B cell (primary cell): ENCODE data around the gene SCARB2. TPM values are rescaled to one million over a fixed set of nuclear protein-coding genes. Genes with fewer than 3 reads are reported as not detected.

Experiments used
- ATAC-seq: fragments of 200-7000 bp; cut with Tn5 transposase; one replicate; pipeline ENCODE4 v1.10.0; 2021; ENCODE audit warnings: low read depth, mild to moderate bottlenecking, moderate number of reproducible peaks, moderate library complexity
- CTCF ChIA-PET: fragments of 350-600 bp; sonication (Branson Sonifier 250); formaldehyde crosslinking; loops from one replicate; lab custom pipeline; 2021; ENCODE audit warnings: antibody characterized with exemption, inconsistent platforms; lab: Charles Lee
- POLR2A ChIA-PET: fragments of 350-600 bp; sonication (Branson Sonifier 250); formaldehyde crosslinking; loops from one replicate; lab custom pipeline; 2021; ENCODE audit warnings: antibody characterized with exemption; lab: Charles Lee
- DNase-seq: peaks from one replicate; pipeline ENCODE4 v3.0.0; 2013
- H2AFZ ChIP-seq: 2 replicates; pipeline ENCODE4 v1.6.1; 2012; ENCODE audit warnings: mild to moderate bottlenecking, low read depth, low read length; ENCODE audit not compliant: insufficient read depth, poor library complexity, severe bottlenecking
- H3K27ac ChIP-seq, 2 donors: 1 replicate in 1 of 2; 2 replicates in 1 of 2; pipeline ENCODE4 v1.5.1; 2012 to 2013; ENCODE audit warnings: low read length in 2 of 2, mild to moderate bottlenecking in 2 of 2, moderate library complexity in 1 of 2
- H3K27me3 ChIP-seq, 4 experiments: fragments of 200-600 bp in 1 of 4; sonication (generic) in 1 of 4; replicated peaks in 1 of 4; 1 replicate in 2 of 4; 2 replicates in 2 of 4; pipeline versions ENCODE4 v1.6.1 to v1.7.0; 2013 to 2016; ENCODE audit warnings: low read length in 3 of 4, mild to moderate bottlenecking in 2 of 4, mixed read lengths in 1 of 4, moderate library complexity in 1 of 4; ENCODE audit not compliant: insufficient read depth in 4 of 4, control insufficient read depth in 3 of 4; ENCODE audit errors: control extremely low read depth in 1 of 4
- H3K36me3 ChIP-seq, 2 experiments: replicated peaks in 1 of 2; 1 replicate in 1 of 2; 2 replicates in 1 of 2; pipeline versions ENCODE4 v1.6.1 to v1.7.1; 2013; ENCODE audit warnings: low read length in 1 of 2; ENCODE audit not compliant: insufficient read depth in 2 of 2, control insufficient read depth in 1 of 2; ENCODE audit errors: control extremely low read depth in 1 of 2, extremely low read depth in 1 of 2
- H3K4me1 ChIP-seq, 2 donors: fragments of 200-600 bp in 1 of 2; sonication (generic) in 1 of 2; 1 replicate in 1 of 2; 2 replicates in 1 of 2; pipeline versions ENCODE4 v1.5.1 to v1.6.1; 2013 to 2017; ENCODE audit warnings: low read length in 2 of 2; ENCODE audit not compliant: control insufficient read depth in 2 of 2, insufficient read depth in 2 of 2
- H3K4me2 ChIP-seq: replicated peaks from 2 replicates; pipeline ENCODE3; 2012; ENCODE audit warnings: mild to moderate bottlenecking, low read depth, low read length; ENCODE audit not compliant: poor library complexity, severe bottlenecking
- H3K4me3 ChIP-seq, 5 experiments: fragments of 200-600 bp in 1 of 5; sonication (generic) in 1 of 5; 1 replicate in 3 of 5; 2 replicates in 2 of 5; pipeline versions ENCODE4 v1.5.1 to v1.7.0; 2011 to 2016; ENCODE audit warnings: low read length in 4 of 5, mild to moderate bottlenecking in 4 of 5, low read depth in 2 of 5, control low read depth in 1 of 5, moderate library complexity in 1 of 5; ENCODE audit not compliant: insufficient read depth in 1 of 5; ENCODE audit errors: control extremely low read depth in 1 of 5, extremely low read depth in 1 of 5
- H3K79me2 ChIP-seq: fragments of 200-600 bp; sonication (generic); one replicate; pipeline ENCODE4 v1.6.0; 2016; ENCODE audit warnings: low read length; ENCODE audit not compliant: control insufficient read depth, insufficient read depth
- H3K9ac ChIP-seq: fragments of 200-600 bp; sonication (generic); 2 replicates; pipeline ENCODE4 v1.6.1; 2017; ENCODE audit warnings: mild to moderate bottlenecking, low read length, moderate library complexity
- H3K9me3 ChIP-seq, 3 donors: one replicate each; pipeline versions ENCODE4 v1.6.1 to v1.7.1; 2013; ENCODE audit warnings: low read length in 2 of 3; ENCODE audit not compliant: control insufficient read depth in 2 of 3, insufficient read depth in 1 of 3; ENCODE audit errors: control extremely low read depth in 1 of 3
- H4K20me1 ChIP-seq: 2 replicates; pipeline ENCODE4 v1.6.0; 2012; ENCODE audit warnings: mild to moderate bottlenecking, low read length; ENCODE audit not compliant: insufficient read depth, control insufficient read depth, poor library complexity, severe bottlenecking
- H3K27ac Mint-ChIP-seq: one replicate; pipeline ENCODE4 v1.8.0; 2021; ENCODE audit warnings: mixed read lengths
- H3K27me3 Mint-ChIP-seq: one replicate; pipeline ENCODE4 v1.8.0; 2021; ENCODE audit warnings: mixed read lengths
- H3K4me1 Mint-ChIP-seq: one replicate; pipeline ENCODE4 v1.8.0; 2021; ENCODE audit warnings: mixed read lengths
- H3K4me3 Mint-ChIP-seq: one replicate; pipeline ENCODE4 v1.8.0; 2021; ENCODE audit warnings: mixed read lengths
- H3K9me3 Mint-ChIP-seq: one replicate; pipeline ENCODE4 v1.8.0; 2022; ENCODE audit warnings: mixed read lengths; ENCODE audit not compliant: insufficient read depth
- EZH2 ChIP-seq: IDR thresholded peaks from 2 replicates; pipeline ENCODE4 v1.6.1; 2012; ENCODE audit warnings: borderline replicate concordance, low read depth, mild to moderate bottlenecking, moderate library complexity, low read length; ENCODE audit not compliant: insufficient read depth, poor library complexity, severe bottlenecking
- WGBS: methylation state at CpG from one replicate; pipeline ENCODE4 v1.1.5; 2013; ENCODE audit warnings: missing lambda C conversion rate; ENCODE audit not compliant: insufficient coverage; 5-methylcytosine and 5-hydroxymethylcytosine counted together
- intact Hi-C: fragments of 100-400 bp; cut with micrococcal nuclease; formaldehyde crosslinking; loops from one replicate; pipeline ENCODE4 v1.10.0; 2022
- polyA plus RNA-seq: library from polyadenylated mRNA; depleted of rRNA; stranded (reverse); fragments of >200 nt; gene quantifications from 2 replicates; pipeline ENCODE4 v1.2.3, GENCODE V29; 2012
- total RNA-seq, 2 donors: library from RNA; stranded (reverse); fragments of 120-200 nt in 1 of 2; gene quantifications; 1 replicate in 1 of 2; 2 replicates in 1 of 2; pipeline versions ENCODE4 v1.2.3 to v1.2.4, GENCODE V29; 2013 to 2022
- TF ChIP-seq, protein P1 (sequence below): fragments of 200-600 bp; IDR thresholded peaks from one replicate; pipeline ENCODE4 v1.8.0; 2022; ENCODE audit warnings: antibody characterized with exemption, mild to moderate bottlenecking

SCARB2 gene
- total and polyA plus RNA-seq, 2 donors (not counting 1 experiment from before 2014, with no cell fraction given): 7.8 to 30.3 TPM

GRCh38 chr4:76192236-76192635, 21.4 kb downstream of the SCARB2 start:
- H3K9ac ChIP-seq: no peak overlapping the region
- no peak for TF ChIP-seq EZH2
- TF ChIP-seq, protein P1, sequence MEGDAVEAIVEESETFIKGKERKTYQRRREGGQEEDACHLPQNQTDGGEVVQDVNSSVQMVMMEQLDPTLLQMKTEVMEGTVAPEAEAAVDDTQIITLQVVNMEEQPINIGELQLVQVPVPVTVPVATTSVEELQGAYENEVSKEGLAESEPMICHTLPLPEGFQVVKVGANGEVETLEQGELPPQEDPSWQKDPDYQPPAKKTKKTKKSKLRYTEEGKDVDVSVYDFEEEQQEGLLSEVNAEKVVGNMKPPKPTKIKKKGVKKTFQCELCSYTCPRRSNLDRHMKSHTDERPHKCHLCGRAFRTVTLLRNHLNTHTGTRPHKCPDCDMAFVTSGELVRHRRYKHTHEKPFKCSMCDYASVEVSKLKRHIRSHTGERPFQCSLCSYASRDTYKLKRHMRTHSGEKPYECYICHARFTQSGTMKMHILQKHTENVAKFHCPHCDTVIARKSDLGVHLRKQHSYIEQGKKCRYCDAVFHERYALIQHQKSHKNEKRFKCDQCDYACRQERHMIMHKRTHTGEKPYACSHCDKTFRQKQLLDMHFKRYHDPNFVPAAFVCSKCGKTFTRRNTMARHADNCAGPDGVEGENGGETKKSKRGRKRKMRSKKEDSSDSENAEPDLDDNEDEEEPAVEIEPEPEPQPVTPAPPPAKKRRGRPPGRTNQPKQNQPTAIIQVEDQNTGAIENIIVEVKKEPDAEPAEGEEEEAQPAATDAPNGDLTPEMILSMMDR: no peak
- H3K4me1 ChIP-seq: peaks cover 19% of the 10 kb centered on the region in 2 donors
- H3K4me3 Mint-ChIP-seq: no peak overlapping the region
- no peaks in the 10 kb centered on the region for H4K20me1 ChIP-seq
- no peak overlapping the region for H3K27ac Mint-ChIP-seq
- 96% methylated on average over 2 of the region's 2 CpGs for WGBS
- H2AFZ ChIP-seq: no peak overlapping the region
- peaks cover 4 to 25% of the 10 kb centered on the region in 2 experiments for H3K36me3 ChIP-seq
- H3K9me3 Mint-ChIP-seq: no peaks in the 10 kb centered on the region
- peaks cover 28% of the 10 kb centered on the region for H3K79me2 ChIP-seq
- POLR2A ChIA-PET: no interaction called here
- CTCF ChIA-PET: no interaction called here
- H3K4me1 Mint-ChIP-seq: peaks cover 14% of the 10 kb centered on the region
- H3K9me3 ChIP-seq: peaks cover 0 to 11% (median 0%) of the 10 kb centered on the region in 3 donors
- H3K27ac ChIP-seq: no peak overlapping the region
- DNase-seq (no peak), ATAC-seq (no peak)
- H3K27me3 ChIP-seq: no peaks in the 10 kb centered on the region
- no peak overlapping the region for H3K4me3 ChIP-seq
- intact Hi-C loops: no loop called here
- H3K27me3 Mint-ChIP-seq: no peaks in the 10 kb centered on the region
- H3K4me2 ChIP-seq: no peak overlapping the region

DNA sequence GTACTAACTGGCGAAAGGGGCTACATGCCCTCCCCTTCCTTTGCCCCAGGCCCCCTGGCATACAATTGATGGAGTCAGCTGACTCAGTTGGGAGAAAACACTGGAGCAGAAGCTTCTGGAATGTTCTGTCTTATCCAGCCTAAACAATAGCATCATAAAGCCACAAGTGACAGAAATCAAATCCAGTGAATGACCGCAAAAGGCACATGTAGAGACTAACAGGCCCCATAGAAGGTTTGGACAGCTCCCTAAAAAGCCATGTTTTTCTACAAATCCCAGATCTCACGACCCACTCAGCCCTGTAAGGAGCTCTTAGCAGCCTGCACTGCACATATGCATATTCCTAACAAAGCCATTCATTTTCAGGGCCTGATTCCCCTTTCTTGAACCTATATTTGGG, 25.1 kb downstream of the SCARB2 start:
- CTCF ChIA-PET: interaction anchor here (2.8 kb wide), 1 partner anchor 9 kb away, joined by 14 read pairs; no protein-coding TSS in a partner anchor
- WGBS: 90% methylated on average over 2 of the region's 3 CpGs

More for the DNA sequence above, 25.1 kb downstream of the SCARB2 start:
- DNase-seq (no peak), ATAC-seq (no peak)
- H3K27me3 ChIP-seq: no peaks in the 10 kb centered on the region
- H3K4me3 ChIP-seq: no peak overlapping the region
- H3K27ac ChIP-seq: no peak overlapping the region
- H3K9me3 Mint-ChIP-seq: no peaks in the 10 kb centered on the region
- peaks cover 0 to 11% (median 0%) of the 10 kb centered on the region in 3 donors for H3K9me3 ChIP-seq
- H3K27ac Mint-ChIP-seq: no peak overlapping the region
- H3K4me2 ChIP-seq: no peak overlapping the region
- intact Hi-C loops: no loop called here
- no peaks in the 10 kb centered on the region for H3K27me3 Mint-ChIP-seq
- H3K79me2 ChIP-seq: peaks cover 14% of the 10 kb centered on the region
- peaks cover 6 to 16% of the 10 kb centered on the region in 2 experiments for H3K36me3 ChIP-seq
- peaks cover 11% of the 10 kb centered on the region for H4K20me1 ChIP-seq
- H3K4me1 Mint-ChIP-seq: no peaks in the 10 kb centered on the region
- POLR2A ChIA-PET: interaction anchor here (0.5 kb wide), 1 partner anchor 10 kb away, joined by 3 read pairs; no protein-coding TSS in a partner anchor
- H3K4me3 Mint-ChIP-seq: no peak overlapping the region
- TF ChIP-seq EZH2: no peak
- TF ChIP-seq, protein P1: no peak
- H2AFZ ChIP-seq: no peak overlapping the region
- H3K9ac ChIP-seq: no peak overlapping the region
- H3K4me1 ChIP-seq: no peaks in the 10 kb centered on the region
